ENCODE results near the gene MOK.

DNA sequence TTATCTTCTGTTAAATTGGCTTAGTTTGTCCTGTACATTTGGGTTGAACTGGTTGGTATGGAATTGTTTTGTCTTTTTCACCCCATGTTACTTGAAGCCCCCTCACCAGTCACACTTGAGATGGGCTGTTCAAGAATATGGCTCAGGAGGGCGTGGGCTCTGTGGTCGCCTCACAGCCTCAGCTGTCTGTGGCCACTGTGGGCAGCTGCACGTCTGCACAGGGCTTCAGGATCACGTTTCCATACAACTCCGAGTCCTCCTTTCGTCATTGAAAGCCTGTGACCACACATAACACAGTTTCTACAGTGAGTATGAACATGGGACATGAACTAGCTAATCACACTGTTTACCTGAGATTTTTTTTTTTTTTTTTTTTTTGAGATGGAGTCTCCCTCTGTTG lies 81.3 kb downstream of the MOK start:
- no peak for TF ChIP-seq EP300 (IDR thresholded peaks at IDR 0.05)
- TF ChIP-seq, protein P1, sequence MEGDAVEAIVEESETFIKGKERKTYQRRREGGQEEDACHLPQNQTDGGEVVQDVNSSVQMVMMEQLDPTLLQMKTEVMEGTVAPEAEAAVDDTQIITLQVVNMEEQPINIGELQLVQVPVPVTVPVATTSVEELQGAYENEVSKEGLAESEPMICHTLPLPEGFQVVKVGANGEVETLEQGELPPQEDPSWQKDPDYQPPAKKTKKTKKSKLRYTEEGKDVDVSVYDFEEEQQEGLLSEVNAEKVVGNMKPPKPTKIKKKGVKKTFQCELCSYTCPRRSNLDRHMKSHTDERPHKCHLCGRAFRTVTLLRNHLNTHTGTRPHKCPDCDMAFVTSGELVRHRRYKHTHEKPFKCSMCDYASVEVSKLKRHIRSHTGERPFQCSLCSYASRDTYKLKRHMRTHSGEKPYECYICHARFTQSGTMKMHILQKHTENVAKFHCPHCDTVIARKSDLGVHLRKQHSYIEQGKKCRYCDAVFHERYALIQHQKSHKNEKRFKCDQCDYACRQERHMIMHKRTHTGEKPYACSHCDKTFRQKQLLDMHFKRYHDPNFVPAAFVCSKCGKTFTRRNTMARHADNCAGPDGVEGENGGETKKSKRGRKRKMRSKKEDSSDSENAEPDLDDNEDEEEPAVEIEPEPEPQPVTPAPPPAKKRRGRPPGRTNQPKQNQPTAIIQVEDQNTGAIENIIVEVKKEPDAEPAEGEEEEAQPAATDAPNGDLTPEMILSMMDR (IDR thresholded peaks at IDR 0.05), result no peak

Measured in tibial nerve (tissue), 4 donors.